GM21367 (cell line): ENCODE measurements around the gene CRISP2.

Source experiments
- ATAC-seq: cut with Tn5 transposase; IDR thresholded peaks from one replicate; pipeline ENCODE4 v1.9.1; 2021; ENCODE audit not compliant: unreplicated experiment

Gene CRISP2

GRCh38 chr6:49662231-49662891, 51.0 kb downstream of the CRISP2 start:
- no peak for ATAC-seq

DNA sequence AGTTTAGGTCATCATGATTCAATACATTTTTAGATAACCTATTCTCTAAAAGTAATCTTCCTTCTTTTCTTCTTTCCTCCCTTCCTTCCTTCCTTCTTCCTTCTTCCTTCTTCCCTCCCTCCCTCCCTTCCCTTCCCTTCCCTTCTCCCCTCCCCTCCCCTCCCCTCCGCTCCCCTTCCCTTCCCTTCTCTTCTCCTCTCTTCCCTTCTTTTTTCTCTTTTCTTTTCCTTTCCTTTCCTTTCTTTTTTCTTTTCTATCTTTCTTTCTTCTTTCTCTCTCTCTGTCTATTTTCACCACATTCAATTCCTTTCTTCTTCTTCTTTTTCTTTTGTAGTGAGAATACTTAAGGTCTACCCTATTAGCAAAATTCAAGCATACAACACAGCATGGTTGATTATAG, 59.4 kb downstream of the CRISP2 start:
- ATAC-seq: no peak

GRCh38 chr6:49653438-49653837, 59.9 kb downstream of the CRISP2 start:
- ATAC-seq: no peak

GRCh38 chr6:49651239-49651638, 62.1 kb downstream of the CRISP2 start:
- ATAC-seq: no peak

- no peak for ATAC-seq
Observed at GRCh38 chr6:49649988-49650387, 63.4 kb downstream of the CRISP2 start.

- no peak for ATAC-seq
Observed at GRCh38 chr6:49648036-49648435, 65.3 kb downstream of the CRISP2 start.

- no peak for ATAC-seq
Observed at GRCh38 chr6:49647476-49647875, 65.9 kb downstream of the CRISP2 start.

GRCh38 chr6:49646942-49647341, 66.4 kb downstream of the CRISP2 start:
- ATAC-seq: no peak

GRCh38 chr6:49646130-49646824, 67.1 kb downstream of the CRISP2 start:
- no peak for ATAC-seq

GRCh38 chr6:49645139-49645538, 68.2 kb downstream of the CRISP2 start:
- no peak for ATAC-seq
